GM21515 (cell line): ENCODE measurements around the gene KRTAP12-2.
"Not testable (repeated sequence)": the region's sequence is repeated elsewhere in the genome, so short reads cannot be mapped to it uniquely, and the experiment has no call there.

ENCODE experiments used
- ATAC-seq: cut with Tn5 transposase; IDR thresholded peaks from one replicate; pipeline ENCODE4 v1.9.1; 2021; ENCODE audit not compliant: unreplicated experiment

Gene KRTAP12-2

DNA sequence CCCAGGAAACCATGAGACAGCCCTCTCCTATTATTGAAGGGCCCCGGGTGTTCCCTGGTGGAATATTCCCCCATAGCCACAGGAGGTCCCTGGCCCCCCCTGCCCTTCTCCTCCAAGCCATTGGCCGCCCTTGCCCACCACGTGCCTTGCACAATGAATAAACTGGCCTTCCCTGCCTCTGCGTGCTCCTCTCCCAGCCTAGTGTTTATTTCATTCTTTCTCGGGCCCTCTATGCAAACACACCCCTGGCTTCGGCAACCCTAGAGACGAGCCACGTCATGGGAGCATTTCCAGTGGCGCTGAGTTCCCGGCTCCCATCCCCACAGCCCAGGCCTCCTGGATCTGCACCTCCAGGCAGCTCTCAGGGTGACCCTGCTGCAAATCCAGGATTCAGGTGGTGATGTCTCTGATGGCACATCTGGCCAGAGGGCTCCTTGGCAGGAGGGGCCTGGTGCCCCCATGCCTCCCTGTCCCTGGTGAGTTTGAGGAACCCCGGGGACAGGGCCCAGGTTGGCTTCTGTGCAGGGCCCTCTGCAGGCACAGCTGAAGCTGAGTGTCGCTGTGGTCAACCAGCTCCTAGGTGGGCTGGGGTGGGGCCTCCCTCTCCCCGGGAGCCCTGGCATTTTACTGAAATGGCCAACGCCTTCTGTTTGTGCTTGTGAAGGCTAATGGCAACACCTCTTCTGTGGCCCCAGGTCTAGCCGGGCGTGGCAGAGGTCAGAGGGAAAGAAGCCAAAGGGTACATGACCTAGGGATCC, 36.4 kb upstream of the KRTAP12-2 start:
- no peak for ATAC-seq

DNA sequence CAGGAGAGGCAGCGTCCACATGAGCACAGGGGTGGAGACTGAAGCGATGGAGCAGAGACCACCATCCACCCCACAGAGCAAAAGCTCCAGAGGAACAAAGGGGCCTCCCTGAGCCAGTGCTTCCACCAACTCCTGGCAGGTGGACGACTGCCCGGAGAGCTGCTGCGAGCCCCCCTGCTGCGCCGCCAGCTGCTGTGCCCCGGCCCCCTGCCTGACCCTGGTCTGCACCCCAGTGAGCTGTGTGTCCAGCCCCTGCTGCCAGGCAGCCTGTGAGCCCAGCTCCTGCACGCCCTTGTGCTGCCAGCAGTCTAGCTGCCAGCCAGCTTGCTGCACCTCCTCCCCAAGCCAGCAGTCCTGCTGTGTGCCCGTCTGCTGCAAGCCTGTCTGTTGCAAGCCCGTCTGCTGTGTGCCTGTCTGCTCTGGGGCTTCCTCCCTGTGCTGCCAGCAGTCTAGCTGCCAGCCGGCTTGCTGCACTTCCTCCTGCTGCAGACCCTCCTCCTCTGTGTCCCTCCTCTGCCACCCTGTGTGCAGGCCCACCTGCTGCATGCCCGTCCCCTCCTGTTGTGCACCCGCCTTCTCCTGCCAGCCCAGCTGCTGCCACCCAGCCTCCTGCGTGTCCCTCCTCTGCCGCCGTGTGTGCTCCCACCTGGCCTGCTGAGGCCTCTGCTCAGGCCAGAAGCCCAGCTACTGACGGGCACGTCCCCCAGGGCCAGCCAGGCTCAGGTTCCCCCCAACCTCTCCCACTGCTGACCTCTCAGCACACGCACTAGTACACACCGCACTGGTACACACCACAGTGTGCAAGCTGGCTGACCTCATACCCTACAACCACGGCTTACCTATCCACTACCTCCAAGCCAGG, 35.6 kb upstream of the KRTAP12-2 start:
- no peak for ATAC-seq

DNA sequence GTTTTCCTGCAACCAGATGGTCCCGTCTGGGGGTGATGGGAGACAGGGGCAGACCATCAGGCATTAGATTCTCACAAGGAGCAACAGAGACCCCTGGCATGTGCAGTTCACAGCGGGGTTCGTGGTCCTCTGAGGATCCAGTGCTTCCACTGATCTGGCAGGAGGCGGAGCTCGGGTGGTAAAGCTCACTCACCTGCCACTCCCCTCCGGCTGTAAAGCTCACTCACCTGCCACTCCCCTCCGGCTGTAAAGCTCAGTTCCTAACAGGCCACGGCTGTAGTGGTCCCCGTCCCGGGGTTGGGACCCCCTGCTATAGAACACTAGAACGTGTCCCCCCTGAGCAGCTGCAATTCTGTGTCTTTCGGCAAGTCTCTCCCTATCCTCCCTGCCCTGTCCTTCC, 34.8 kb upstream of the KRTAP12-2 start:
- ATAC-seq: no peak

DNA sequence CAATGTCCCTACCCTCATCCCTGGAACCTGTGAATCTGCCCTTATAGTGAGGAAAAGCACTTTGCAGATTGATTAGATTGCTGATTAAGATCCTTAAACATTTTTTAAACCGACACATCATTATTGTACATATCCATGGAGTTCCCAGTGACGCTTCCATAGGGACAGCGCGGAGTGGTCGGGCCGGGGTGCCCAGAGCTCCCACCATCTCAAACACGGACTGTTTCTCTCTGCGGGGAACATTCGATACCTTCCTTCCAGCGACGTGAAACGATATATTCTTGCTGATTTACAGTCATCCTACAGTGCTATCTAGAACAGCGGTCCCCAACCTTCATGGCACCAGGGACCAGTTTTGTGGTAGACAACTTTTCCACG, 34.3 kb upstream of the KRTAP12-2 start:
- ATAC-seq: no peak

DNA sequence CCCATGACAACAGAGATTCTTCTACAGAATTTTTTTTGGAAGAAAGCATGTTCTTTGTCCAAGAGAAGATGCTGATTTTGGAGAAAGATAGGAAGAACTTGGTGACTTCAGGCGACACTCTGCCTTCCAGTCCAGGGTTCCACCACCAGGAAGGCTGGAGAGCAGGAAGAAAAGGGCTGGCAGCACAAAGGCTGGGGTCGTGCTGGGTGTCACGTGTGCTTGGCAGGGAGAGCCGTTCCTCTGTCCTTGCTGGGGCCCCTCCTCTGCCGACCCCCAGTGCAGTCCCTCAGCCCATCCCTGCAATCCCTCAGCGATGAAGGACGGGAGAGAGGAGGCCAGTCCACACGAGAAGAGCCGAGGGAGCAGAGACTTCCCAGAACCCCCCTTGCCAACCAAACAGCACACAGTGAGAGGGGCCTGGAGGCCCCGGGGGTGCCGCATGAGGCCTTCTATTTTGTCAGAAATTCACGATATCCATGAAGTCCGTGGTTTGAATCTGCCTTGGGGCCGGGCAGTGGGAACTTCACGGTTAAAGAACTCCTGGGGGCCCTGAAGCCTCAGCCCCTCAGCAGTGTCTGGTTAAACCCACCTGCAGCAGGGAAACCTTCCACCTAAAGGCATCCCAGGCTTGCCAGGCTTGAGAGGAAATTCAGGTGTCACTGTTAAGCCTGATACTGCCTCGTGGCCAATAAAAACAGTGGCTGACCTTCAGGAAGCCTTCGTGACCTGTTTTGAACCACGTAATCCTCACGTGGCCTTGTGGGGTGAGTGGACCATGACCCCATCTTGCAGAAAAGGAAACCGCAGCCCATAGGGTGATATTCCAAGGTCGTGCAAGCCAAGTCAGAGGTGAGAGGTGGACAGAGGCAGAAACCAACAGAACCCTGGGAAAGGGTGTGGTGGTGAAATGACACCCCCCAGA, 33.6 kb upstream of the KRTAP12-2 start:
- ATAC-seq: no peak

DNA sequence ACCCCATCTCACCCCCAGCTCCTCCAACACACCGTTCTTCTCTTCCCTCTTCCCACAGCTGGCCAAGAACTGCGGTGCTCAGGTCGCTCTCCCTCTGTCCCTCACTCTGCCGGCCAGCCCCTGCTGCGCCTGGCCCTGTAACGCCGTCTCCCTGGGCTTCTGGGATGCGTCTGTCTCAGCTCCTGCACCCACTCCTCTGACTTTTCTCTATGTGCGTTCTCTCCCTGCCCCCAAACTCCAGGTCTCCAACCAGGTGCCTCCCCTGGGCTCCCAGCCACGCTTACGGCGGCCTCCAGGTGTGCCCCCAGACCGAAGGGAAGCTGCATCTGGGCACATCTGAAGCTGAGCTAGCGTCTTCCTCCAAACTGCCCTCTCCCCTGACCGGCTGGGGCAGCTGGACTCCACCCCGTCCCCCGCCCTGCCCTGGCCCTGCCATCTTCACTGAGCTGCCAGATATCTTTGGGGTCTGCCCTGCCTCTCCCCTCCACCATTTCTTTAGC, 32.8 kb upstream of the KRTAP12-2 start:
- no peak for ATAC-seq

DNA sequence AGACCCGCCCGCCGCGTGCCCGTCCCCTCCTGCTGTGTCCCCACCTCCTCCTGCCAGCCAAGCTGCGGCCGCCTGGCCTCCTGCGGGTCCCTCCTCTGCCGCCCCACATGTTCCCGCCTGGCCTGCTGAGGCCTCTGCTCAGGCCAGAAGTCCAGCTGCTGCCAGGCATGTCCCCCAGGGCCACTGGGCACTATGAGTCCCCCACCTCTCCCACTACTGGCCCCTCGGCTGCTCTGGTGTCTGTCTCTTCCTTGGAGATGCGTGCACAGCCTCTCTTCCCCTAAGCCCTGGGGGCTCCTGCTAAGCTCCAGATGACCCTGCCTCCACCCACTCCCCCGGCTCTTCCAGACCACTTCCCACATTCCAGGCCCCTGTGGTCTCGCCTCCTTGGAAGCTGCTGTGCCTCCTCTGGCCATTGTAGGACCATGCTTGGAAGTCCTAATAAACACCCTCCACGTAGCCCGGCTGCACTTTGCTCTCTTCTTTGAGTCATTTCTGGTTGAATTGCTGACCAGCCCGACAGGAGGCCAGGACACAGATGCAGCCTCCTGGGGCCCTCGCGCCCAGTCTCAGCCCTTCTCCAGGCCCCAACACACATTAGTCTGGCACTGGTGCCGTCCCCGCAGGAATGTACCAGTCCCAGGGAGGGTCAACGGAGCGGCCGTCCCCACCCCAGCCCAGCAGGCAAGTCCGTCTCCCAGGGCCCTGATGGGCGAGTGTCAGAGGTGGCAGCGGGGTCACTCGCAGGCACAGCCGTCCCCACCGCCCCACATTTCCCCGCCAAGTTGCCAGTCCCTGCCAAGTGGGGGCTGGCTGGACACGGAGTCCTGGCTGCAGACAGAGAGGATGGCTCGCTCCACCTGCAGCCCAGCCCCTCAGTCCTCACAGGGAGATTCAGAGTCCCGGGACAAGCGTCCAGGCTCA, 31.3 kb upstream of the KRTAP12-2 start:
- ATAC-seq: no peak

DNA sequence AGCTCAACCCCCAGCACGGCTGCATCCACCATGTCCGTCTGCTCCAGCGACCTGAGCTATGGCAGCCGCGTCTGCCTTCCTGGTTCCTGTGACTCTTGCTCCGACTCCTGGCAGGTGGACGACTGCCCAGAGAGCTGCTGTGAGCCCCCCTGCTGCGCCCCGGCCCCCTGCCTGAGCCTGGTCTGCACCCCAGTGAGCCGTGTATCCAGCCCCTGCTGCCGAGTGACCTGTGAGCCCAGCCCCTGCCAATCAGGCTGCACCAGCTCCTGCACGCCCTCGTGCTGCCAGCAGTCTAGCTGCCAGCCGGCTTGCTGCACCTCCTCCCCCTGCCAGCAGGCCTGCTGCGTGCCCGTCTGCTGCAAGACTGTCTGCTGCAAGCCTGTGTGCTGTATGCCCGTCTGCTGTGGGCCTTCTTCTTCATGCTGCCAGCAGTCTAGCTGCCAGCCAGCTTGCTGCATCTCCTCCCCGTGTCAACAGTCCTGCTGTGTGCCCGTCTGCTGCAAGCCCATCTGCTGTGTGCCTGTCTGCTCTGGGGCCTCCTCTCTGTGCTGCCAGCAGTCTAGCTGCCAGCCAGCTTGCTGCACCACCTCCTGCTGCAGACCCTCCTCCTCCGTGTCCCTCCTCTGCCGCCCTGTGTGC, 30.6 kb upstream of the KRTAP12-2 start, which contains the start of gene KRTAP10-12:
KRTAP10-12 (plus strand) TSS at position 1 of the 639 bp plus-strand sequence; CDS start at position 31, 30 bp downstream.
- ATAC-seq: not testable (repeated sequence)

DNA sequence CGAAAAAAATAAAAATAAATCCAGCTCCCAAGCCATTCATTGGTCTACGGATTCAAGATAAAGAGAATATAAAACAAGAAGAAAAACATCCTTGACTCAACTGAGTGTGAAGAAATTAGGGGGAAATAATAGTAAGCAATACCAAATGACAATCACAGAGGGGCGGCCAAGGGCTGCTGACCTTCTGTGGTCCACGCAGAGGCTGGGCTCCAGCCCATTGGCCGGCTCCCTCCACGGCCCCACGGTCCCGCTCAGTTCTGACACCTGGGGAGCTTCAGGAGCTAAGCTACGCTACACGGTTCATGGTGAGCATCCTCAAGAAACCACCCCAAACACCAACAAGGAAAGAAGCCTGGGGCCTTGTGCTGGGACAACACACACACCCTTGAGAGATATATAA, 29.8 kb upstream of the KRTAP12-2 start:
- no peak for ATAC-seq

DNA sequence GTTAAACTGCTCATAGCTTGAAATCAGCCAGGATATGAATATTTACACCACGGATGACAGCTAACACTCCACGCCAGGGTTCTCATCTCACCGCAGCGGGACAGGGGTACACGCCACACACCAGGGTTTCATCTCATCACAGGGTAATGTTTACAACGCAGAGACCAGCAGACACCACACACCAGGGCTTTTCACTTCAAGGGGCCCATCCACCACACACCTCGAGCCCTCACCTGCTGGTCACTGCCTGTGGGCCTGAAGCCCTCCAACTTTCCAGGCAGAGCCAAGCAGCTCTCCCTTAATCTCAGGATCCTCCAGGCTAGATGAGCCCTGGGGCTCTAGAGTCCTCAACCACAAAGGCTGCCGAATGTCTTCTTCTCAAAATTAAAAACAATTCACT, 28.9 kb upstream of the KRTAP12-2 start:
- no peak for ATAC-seq

DNA sequence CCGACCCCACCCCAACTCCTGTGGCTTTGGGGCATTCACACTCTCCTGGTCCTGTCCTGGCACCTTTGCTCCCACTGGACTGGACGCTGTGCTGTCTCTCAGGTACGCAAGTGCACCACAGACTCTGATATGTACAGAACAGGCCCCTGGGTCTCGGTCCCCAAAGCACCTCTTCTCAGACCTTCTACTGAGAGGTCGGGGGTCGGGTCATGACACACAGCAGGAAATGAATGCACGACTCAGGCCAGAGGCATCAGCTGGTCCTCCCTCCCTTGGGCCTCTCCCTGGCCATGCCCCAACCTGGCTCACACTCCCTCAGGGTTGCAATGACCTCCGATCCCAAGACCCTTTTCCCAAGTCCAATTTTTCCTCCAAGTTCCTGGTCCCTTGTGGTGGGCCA, 28.5 kb upstream of the KRTAP12-2 start:
- no peak for ATAC-seq

DNA sequence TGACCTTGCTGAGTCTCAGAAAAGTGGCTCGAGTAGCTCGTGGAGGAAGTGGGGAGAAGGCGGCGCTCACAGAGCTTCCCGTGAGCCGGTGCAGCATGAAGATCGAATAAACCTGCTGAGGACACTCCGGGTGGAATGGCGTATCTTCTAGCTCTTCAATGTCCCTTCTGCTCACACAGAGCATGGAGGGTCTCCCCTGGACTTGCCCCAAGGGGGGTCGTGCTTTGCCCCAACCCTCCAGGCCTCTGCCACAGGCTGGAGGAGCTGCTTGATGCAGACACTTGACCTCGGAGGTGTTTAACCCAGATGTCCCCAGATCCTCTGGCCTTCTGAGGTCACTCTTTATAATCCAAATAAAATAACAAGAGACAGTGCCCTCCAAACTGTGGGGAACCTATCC, 28.0 kb upstream of the KRTAP12-2 start:
- no peak for ATAC-seq

DNA sequence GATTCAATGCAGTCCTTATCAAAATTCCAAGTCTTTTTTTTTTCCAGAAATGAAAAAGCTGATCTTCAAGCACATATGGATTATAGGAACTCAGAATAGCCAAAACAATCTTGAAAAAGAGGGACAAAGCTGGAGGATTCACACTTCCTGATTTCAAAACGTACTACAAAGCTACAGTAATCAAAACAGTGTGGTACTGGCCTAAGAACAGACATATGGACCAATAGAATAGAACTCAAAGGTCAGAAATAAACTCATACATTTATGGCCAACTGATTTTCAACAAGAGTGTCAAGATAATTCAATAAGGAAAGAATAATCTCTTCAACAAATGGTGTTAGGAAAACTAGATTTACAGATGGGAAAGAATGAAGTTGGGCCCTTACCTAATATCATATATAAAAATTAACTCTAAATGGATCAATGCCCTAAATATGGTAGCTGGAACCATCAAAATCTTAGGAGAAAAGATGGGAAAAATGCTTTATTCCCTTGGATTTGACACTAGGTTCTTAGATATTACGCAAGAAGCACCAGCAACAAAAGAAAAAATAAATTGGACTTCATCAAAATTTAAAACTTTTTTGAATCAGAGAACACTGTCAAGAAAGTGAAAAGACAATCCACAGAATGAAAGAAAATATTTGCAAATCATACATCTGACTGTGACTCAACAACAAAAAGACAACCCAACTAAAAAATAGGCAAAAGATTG, 26.2 kb upstream of the KRTAP12-2 start:
- no peak for ATAC-seq

DNA sequence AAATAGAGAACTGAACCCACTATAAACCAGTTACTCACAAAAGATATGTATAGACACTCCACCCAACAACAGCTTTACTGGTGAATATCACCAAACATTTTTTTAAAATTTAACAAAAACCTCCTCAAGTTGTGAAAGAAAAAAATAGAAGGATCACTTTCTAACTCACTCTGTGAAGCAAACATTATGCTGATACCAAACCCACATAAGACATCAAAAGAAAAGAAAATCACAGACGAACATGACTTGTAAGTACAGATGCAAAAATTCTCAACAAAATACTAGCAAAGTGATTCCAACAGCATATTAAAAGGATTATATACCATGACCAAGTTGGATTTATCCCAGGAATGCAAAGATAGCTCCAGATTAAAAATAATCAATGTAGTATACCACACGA, 25.0 kb upstream of the KRTAP12-2 start:
- no peak for ATAC-seq

DNA sequence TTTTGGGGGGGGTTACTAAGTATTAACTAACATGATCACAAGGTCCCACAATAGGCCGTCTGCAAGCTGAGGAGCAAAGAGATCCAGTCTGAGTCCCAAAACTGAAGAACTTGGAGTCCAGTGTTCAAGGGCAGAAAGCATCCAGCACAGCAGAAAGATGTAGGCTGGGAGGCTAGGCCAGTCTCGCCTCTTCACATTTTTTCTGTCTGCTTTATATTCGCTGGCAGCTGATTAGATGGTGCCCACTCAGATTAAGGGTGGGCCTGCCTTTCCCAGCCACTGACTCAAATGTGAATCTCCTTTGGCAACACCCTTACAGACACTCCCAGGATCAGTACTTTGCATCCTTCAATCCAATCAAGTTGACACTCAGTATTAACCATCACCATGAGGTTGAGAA, 23.0 kb upstream of the KRTAP12-2 start:
- not testable (repeated sequence) for ATAC-seq

DNA sequence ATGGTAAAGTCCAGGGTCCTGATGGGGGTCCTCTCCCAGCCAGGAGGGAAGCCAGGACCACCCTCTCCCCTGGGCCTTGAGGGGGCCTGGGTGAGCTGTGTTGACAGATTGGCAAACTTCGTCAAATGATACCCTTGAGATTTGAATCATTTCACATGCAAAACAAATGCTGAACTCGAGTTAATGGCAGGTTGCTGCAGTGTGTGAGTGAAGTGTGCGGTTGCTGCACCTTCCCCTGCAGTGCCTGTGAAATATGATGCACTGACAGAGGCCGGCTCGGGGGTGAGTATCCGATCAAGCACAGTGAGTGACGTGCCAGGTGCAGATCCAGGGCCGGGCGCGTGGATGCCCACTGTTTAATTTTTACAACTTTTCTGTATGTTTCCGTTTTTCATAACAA, 20.9 kb upstream of the KRTAP12-2 start:
- ATAC-seq: no peak

DNA sequence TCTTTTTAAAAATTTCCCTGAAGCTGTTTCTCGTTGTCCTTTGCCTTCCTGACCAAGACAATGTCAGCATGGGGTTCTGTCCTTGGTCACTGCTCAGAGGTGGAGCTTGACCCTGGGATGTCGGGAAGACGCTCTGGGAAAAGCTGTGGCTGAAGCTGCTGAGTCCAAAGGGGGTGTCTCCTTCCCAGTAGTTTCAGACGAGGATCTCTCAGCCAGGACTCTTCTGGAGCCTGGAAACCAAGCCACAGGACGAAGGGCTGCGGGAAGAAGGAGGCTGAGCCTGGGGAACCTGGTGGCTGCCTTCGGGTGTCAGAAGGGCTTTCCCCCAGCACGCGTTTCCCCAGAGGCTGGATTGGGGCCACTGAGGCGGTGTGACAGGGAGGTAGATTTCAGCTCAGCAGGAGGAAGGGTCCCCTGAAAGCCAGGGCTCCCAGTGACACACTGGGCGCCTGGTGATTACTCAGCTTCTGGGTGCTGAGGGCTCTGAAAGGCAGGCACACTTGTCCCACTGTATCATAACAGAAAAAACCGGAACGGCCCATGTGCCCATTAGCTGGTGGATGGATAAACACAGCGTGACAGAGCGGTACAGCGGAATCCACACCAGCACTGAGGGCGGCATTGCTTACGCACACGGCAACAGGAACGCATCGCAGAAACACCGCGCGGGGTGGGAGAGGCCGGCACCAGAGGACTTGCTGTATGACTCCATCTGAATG, 20.3 kb upstream of the KRTAP12-2 start:
- no peak for ATAC-seq
